T47D (cell line): ENCODE measurements around the gene SFSWAP.
"Not testable (repeated sequence)": the region's sequence is repeated elsewhere in the genome, so short reads cannot be mapped to it uniquely, and the experiment has no call there.

ENCODE experiments used
- DNase-seq, 2 experiments: peaks; one replicate each; pipeline versions ENCODE4 v3.0.0 to v3.0.0-alpha.2; 2011 to 2012; ENCODE audit warnings: low read depth in 1 of 2, low spot score in 1 of 2
- JUND ChIP-seq: IDR thresholded peaks from 2 replicates; pipeline ENCODE4 v1.6.1; 2012; ENCODE audit warnings: low read depth
- in situ Hi-C: cut with HindIII; loops from 2 replicates; pipeline ENCODE4 v1.10.0; 2016; ENCODE audit warnings: low sequenced_read_pairs, low pct_unique_long_range_greater_than_20kb

SFSWAP gene

GRCh38 chr12:131737150-131737827 lies 26.4 kb downstream of the SFSWAP start:
- peak; percentile 91 to 95 for DNase-seq
- in situ Hi-C loops: no loop called here
- TF ChIP-seq JUND: peak; percentile 79

- DNase-seq: no peak
- in situ Hi-C loops: no loop called here
- TF ChIP-seq JUND: no peak
These were observed 27.3 kb downstream of the SFSWAP start for GRCh38 chr12:131738196-131738595.

GRCh38 chr12:131740626-131741025 lies 29.7 kb downstream of the SFSWAP start:
- TF ChIP-seq JUND: no peak
- DNase-seq: no peak
- in situ Hi-C loops: no loop called here

- in situ Hi-C loops, DNase-seq: not testable (repeated sequence)
These were observed 31.9 kb downstream of the SFSWAP start for GRCh38 chr12:131742761-131743160.

GRCh38 chr12:131743410-131743809 lies 32.5 kb downstream of the SFSWAP start:
- in situ Hi-C loops: not testable (repeated sequence)

GRCh38 chr12:131743880-131744279 lies 33.0 kb downstream of the SFSWAP start:
- DNase-seq, in situ Hi-C loops: not testable (repeated sequence)

More at GRCh38 chr12:131743410-131743809, 32.5 kb downstream of the SFSWAP start:
- not testable (repeated sequence) for DNase-seq

- DNase-seq, in situ Hi-C loops: not testable (repeated sequence)
These were observed 33.8 kb downstream of the SFSWAP start for GRCh38 chr12:131744675-131745074.

GRCh38 chr12:131745706-131746105 lies 34.8 kb downstream of the SFSWAP start:
- TF ChIP-seq JUND: no peak
- in situ Hi-C loops: no loop called here
- no peak for DNase-seq

GRCh38 chr12:131747276-131748177 lies 36.6 kb downstream of the SFSWAP start:
- no peak for DNase-seq
- in situ Hi-C loops: no loop called here
- no peak for TF ChIP-seq JUND

GRCh38 chr12:131749618-131750315 lies 38.9 kb downstream of the SFSWAP start:
- no peak for TF ChIP-seq JUND
- in situ Hi-C loops: no loop called here
- no peak for DNase-seq

- in situ Hi-C loops: no loop called here
- DNase-seq: no peak
- no peak for TF ChIP-seq JUND
These were observed 40.4 kb downstream of the SFSWAP start for GRCh38 chr12:131751335-131751734.

- in situ Hi-C loops: no loop called here
- TF ChIP-seq JUND: no peak
- no peak for DNase-seq
These were observed 41.6 kb downstream of the SFSWAP start for GRCh38 chr12:131752451-131752850.

GRCh38 chr12:131753005-131753404 lies 42.1 kb downstream of the SFSWAP start:
- in situ Hi-C loops: no loop called here

More at GRCh38 chr12:131753005-131753404, 42.1 kb downstream of the SFSWAP start:
- no peak for DNase-seq
- TF ChIP-seq JUND: no peak
